ENCODE results near the gene R3HDM1. TPM values are rescaled to one million over a fixed set of nuclear protein-coding genes. Genes with fewer than 3 reads are reported as not detected.

R3HDM1 gene
- total RNA-seq, 2 experiments from 2014 or later = 28.7 to 111 TPM

- intact Hi-C loops (cut with micrococcal nuclease; ENCODE audit: unreplicated experiment) = no loop called here
- Histone ChIP-seq H3K4me2 (ENCODE audit: low read length) (no peak overlapping the region), H3K9me2 (ENCODE audit: insufficient read depth, low read length) (no peaks in the 10 kb centered on the region), H3K79me2 (ENCODE audit: insufficient read depth, low read depth, low read length) (no peaks in the 10 kb centered on the region), H3K27ac (ENCODE audit: low read depth, low read length, poor library complexity, severe bottlenecking) (no peak overlapping the region), H3K4me1 (ENCODE audit: insufficient read depth, low read length, poor library complexity, severe bottlenecking) (no peaks in the 10 kb centered on the region), H3K36me3 (ENCODE audit: insufficient read depth, low read length) (peaks cover 90% of the 10 kb centered on the region), H3K4me3 (ENCODE audit: low read depth, low read length, poor library complexity, severe bottlenecking) (no peak overlapping the region), H2AFZ (ENCODE audit: low read length) (no peak overlapping the region), H4K20me1 (ENCODE audit: insufficient read depth, low read length) (no peaks in the 10 kb centered on the region), H3K9me3 (ENCODE audit: low read length) (0 out of 2 replicates have a peak, but pooled peaks cover 3% of the 10 kb centered on the region)
- CTCF ChIA-PET (ENCODE audit: unreplicated experiment) = no interaction called here
- DNase-seq (ENCODE audit: low spot score) = no peak
- POLR2A ChIA-PET = interaction anchor here (1.0 kb wide), 1 partner anchor 13 kb away, joined by 3 read pairs; no protein-coding TSS in a partner anchor
- no TSS peak for BruUV-seq (replicated peaks)
- TF ChIP-seq CTCF (conservative IDR thresholded peaks at IDR 0.05; ENCODE audit: low read length) (no peak), EZH2phosphoT487 (IDR thresholded peaks at IDR 0.05; ENCODE audit: borderline replicate concordance, low read depth, low read length) (no peak)
Measured at GRCh38 chr2:135676031-135676430, 144.7 kb downstream of the R3HDM1 start.

- H3K4me2 ChIP-seq (ENCODE audit: low read length) = no peak overlapping the region
- no peak for DNase-seq (ENCODE audit: low spot score)
- BruUV-seq (replicated peaks) = no TSS peak
- peaks cover 85% of the 10 kb centered on the region for H3K36me3 ChIP-seq (ENCODE audit: insufficient read depth, low read length)
- POLR2A ChIA-PET = interaction anchor here (0.6 kb wide), 2 partner anchors 72 to 541 kb away, joined by 3 to 4 read pairs; no protein-coding TSS in a partner anchor
- H3K4me3 ChIP-seq (ENCODE audit: low read depth, low read length, poor library complexity, severe bottlenecking) = no peak overlapping the region
- CTCF ChIA-PET (ENCODE audit: unreplicated experiment) = no interaction called here
- TF ChIP-seq CTCF (conservative IDR thresholded peaks at IDR 0.05; ENCODE audit: low read length) (no peak), EZH2phosphoT487 (IDR thresholded peaks at IDR 0.05; ENCODE audit: borderline replicate concordance, low read depth, low read length) (no peak)
- no peaks in the 10 kb centered on the region for H3K4me1 ChIP-seq (ENCODE audit: insufficient read depth, low read length, poor library complexity, severe bottlenecking)
- no peaks in the 10 kb centered on the region for H3K79me2 ChIP-seq (ENCODE audit: insufficient read depth, low read depth, low read length)
- H3K9me2 ChIP-seq (ENCODE audit: insufficient read depth, low read length) = no peaks in the 10 kb centered on the region
- 0 out of 2 replicates have a peak, but pooled peaks cover 3% of the 10 kb centered on the region for H3K9me3 ChIP-seq (ENCODE audit: low read length)
- intact Hi-C loops (cut with micrococcal nuclease; ENCODE audit: unreplicated experiment) = no loop called here
- no peak overlapping the region for H2AFZ ChIP-seq (ENCODE audit: low read length)
- H4K20me1 ChIP-seq (ENCODE audit: insufficient read depth, low read length) = no peaks in the 10 kb centered on the region
- H3K27ac ChIP-seq (ENCODE audit: low read depth, low read length, poor library complexity, severe bottlenecking) = no peak overlapping the region
Measured at GRCh38 chr2:135679125-135679524, 147.8 kb downstream of the R3HDM1 start.

DNA sequence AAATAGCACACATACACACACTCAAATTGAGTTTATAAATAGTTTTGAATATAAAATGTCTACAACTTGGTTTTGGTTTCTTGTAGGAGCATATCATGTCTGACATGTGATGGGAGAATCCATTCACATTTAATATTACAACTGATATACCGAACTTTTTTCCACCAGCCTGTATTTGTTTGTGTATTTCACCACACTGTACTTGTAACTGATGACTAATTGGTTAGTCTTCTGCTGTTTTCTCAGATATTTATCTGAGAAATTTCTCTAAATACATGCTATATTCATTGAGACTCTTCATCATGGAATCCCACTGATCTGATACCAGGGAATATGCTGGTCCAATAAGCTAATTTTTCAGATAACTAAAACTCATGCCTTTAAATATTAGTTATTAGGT lies 154.1 kb downstream of the R3HDM1 start:
- no peak overlapping the region for H3K4me2 ChIP-seq (ENCODE audit: low read length)
- POLR2A ChIA-PET = interaction anchor here (0.6 to 1.0 kb wide), 2 partner anchors 239 to 571 kb away, joined by 3 read pairs; no protein-coding TSS in a partner anchor
- no peaks in the 10 kb centered on the region for H4K20me1 ChIP-seq (ENCODE audit: insufficient read depth, low read length)
- H3K79me2 ChIP-seq (ENCODE audit: insufficient read depth, low read depth, low read length) = no peaks in the 10 kb centered on the region
- no peak for DNase-seq (ENCODE audit: low spot score)
- H3K9me2 ChIP-seq (ENCODE audit: insufficient read depth, low read length) = no peaks in the 10 kb centered on the region
- CTCF ChIA-PET (ENCODE audit: unreplicated experiment) = no interaction called here
- no peak overlapping the region for H3K4me3 ChIP-seq (ENCODE audit: low read depth, low read length, poor library complexity, severe bottlenecking)
- peaks cover 75% of the 10 kb centered on the region for H3K36me3 ChIP-seq (ENCODE audit: insufficient read depth, low read length)
- H3K27ac ChIP-seq (ENCODE audit: low read depth, low read length, poor library complexity, severe bottlenecking) = no peak overlapping the region
- H2AFZ ChIP-seq (ENCODE audit: low read length) = no peak overlapping the region
- 0 out of 2 replicates have a peak, but pooled peaks cover 3% of the 10 kb centered on the region for H3K9me3 ChIP-seq (ENCODE audit: low read length)
- TF ChIP-seq CTCF (conservative IDR thresholded peaks at IDR 0.05; ENCODE audit: low read length) (no peak), EZH2phosphoT487 (IDR thresholded peaks at IDR 0.05; ENCODE audit: borderline replicate concordance, low read depth, low read length) (no peak)
- H3K4me1 ChIP-seq (ENCODE audit: insufficient read depth, low read length, poor library complexity, severe bottlenecking) = no peaks in the 10 kb centered on the region
- BruUV-seq (replicated peaks) = no TSS peak
- intact Hi-C loops (cut with micrococcal nuclease; ENCODE audit: unreplicated experiment) = no loop called here
